Measurements from ENCODE around the gene ZNF366. TPM values are rescaled to one million over a fixed set of nuclear protein-coding genes. Genes with fewer than 3 reads are reported as not detected.

ZNF366 gene
- polyA plus RNA-seq, 1 donor from 2014 or later = not detected

- Mint-ChIP-seq H3K9me3 (no peaks in the 10 kb centered on the region), H3K27ac (no peak overlapping the region), H3K4me1 (peaks cover 8 to 26% (median 10%) of the 10 kb centered on the region in 3 donors), H3K27me3 (peaks cover 6% of the 10 kb centered on the region), H3K4me3 (no peak overlapping the region), H3K36me3 (no peaks in the 10 kb centered on the region)
These were observed 3.5 kb upstream of the ZNF366 start for GRCh38 chr5:72510610-72511181.

- H3K4me3 Mint-ChIP-seq = no peak overlapping the region
- H3K27me3 Mint-ChIP-seq = peaks cover 6% of the 10 kb centered on the region
- H3K36me3 Mint-ChIP-seq = no peaks in the 10 kb centered on the region
- H3K4me1 Mint-ChIP-seq = peaks cover 8 to 28% (median 10%) of the 10 kb centered on the region in 3 donors
- H3K27ac Mint-ChIP-seq = peak overlapping the region in 1 of 3 donors; percentile 53
- H3K9me3 Mint-ChIP-seq = no peaks in the 10 kb centered on the region
These were observed 2.2 kb upstream of the ZNF366 start for GRCh38 chr5:72509401-72509800.

- Mint-ChIP-seq H3K36me3 (no peaks in the 10 kb centered on the region), H3K4me3 (peak overlapping the region in 1 of 4 donors; percentile 65), H3K27me3 (peaks cover 6% of the 10 kb centered on the region), H3K9me3 (no peaks in the 10 kb centered on the region), H3K27ac (peak overlapping the region in 1 of 3 donors; percentile 53), H3K4me1 (peaks cover 8 to 28% (median 10%) of the 10 kb centered on the region in 3 donors)
These were observed 1.3 kb upstream of the ZNF366 start for GRCh38 chr5:72508241-72509170.

- Mint-ChIP-seq H3K36me3 (no peaks in the 10 kb centered on the region), H3K4me3 (peak overlapping the region in 1 of 4 donors; percentile 65), H3K4me1 (peaks cover 8 to 28% (median 10%) of the 10 kb centered on the region in 3 donors), H3K27ac (peak overlapping the region in 1 of 3 donors; percentile 53), H3K9me3 (no peaks in the 10 kb centered on the region), H3K27me3 (peaks cover 6% of the 10 kb centered on the region)
These were observed 663 bp upstream of the ZNF366 start for GRCh38 chr5:72507907-72508238.

GRCh38 chr5:72506158-72506549 lies 1.1 kb downstream of the ZNF366 start:
- H3K27ac Mint-ChIP-seq = no peak overlapping the region
- H3K36me3 Mint-ChIP-seq = no peaks in the 10 kb centered on the region
- peaks cover 8 to 26% (median 10%) of the 10 kb centered on the region in 3 donors for H3K4me1 Mint-ChIP-seq
- no peaks in the 10 kb centered on the region for H3K9me3 Mint-ChIP-seq
- H3K4me3 Mint-ChIP-seq = no peak overlapping the region
- peaks cover 5% of the 10 kb centered on the region for H3K27me3 Mint-ChIP-seq

- no peak overlapping the region for H3K27ac Mint-ChIP-seq
- H3K4me3 Mint-ChIP-seq = peak overlapping the region in 1 of 4 donors; percentile 49
- no peaks in the 10 kb centered on the region for H3K36me3 Mint-ChIP-seq
- H3K4me1 Mint-ChIP-seq = peaks cover 8 to 23% (median 10%) of the 10 kb centered on the region in 3 donors
- no peaks in the 10 kb centered on the region for H3K9me3 Mint-ChIP-seq
- H3K27me3 Mint-ChIP-seq = peaks cover 3% of the 10 kb centered on the region
These were observed 1.6 kb downstream of the ZNF366 start for GRCh38 chr5:72505539-72506157.

- H3K27me3 Mint-ChIP-seq = peaks cover 3% of the 10 kb centered on the region
- H3K4me3 Mint-ChIP-seq = no peak overlapping the region
- H3K4me1 Mint-ChIP-seq = peaks cover 8 to 21% (median 10%) of the 10 kb centered on the region in 3 donors
- no peaks in the 10 kb centered on the region for H3K36me3 Mint-ChIP-seq
- H3K9me3 Mint-ChIP-seq = no peaks in the 10 kb centered on the region
- H3K27ac Mint-ChIP-seq = no peak overlapping the region
These were observed 2.2 kb downstream of the ZNF366 start for GRCh38 chr5:72505016-72505415.

GRCh38 chr5:72503888-72504491 lies 3.2 kb downstream of the ZNF366 start:
- H3K36me3 Mint-ChIP-seq = no peaks in the 10 kb centered on the region
- H3K4me3 Mint-ChIP-seq = no peak overlapping the region
- H3K27me3 Mint-ChIP-seq = peaks cover 9% of the 10 kb centered on the region
- H3K27ac Mint-ChIP-seq = no peak overlapping the region
- peaks cover 8 to 21% (median 10%) of the 10 kb centered on the region in 3 donors for H3K4me1 Mint-ChIP-seq
- no peaks in the 10 kb centered on the region for H3K9me3 Mint-ChIP-seq

GRCh38 chr5:72501488-72501887 lies 5.7 kb downstream of the ZNF366 start:
- H3K36me3 Mint-ChIP-seq = no peaks in the 10 kb centered on the region
- H3K27me3 Mint-ChIP-seq = peaks cover 9% of the 10 kb centered on the region
- H3K4me3 Mint-ChIP-seq = no peak overlapping the region
- H3K4me1 Mint-ChIP-seq = peaks cover 0 to 2% (median 0%) of the 10 kb centered on the region in 3 donors
- no peaks in the 10 kb centered on the region for H3K9me3 Mint-ChIP-seq
- H3K27ac Mint-ChIP-seq = no peak overlapping the region

GRCh38 chr5:72499730-72500129 lies 7.5 kb downstream of the ZNF366 start:
- Mint-ChIP-seq H3K36me3 (no peaks in the 10 kb centered on the region), H3K27me3 (peaks cover 7% of the 10 kb centered on the region), H3K9me3 (no peaks in the 10 kb centered on the region), H3K27ac (no peak overlapping the region), H3K4me3 (no peak overlapping the region), H3K4me1 (no peaks in the 10 kb centered on the region)

- peaks cover 7% of the 10 kb centered on the region for H3K27me3 Mint-ChIP-seq
- H3K9me3 Mint-ChIP-seq = no peaks in the 10 kb centered on the region
- H3K4me1 Mint-ChIP-seq = no peaks in the 10 kb centered on the region
- H3K27ac Mint-ChIP-seq = no peak overlapping the region
- H3K36me3 Mint-ChIP-seq = no peaks in the 10 kb centered on the region
- no peak overlapping the region for H3K4me3 Mint-ChIP-seq
These were observed 8.1 kb downstream of the ZNF366 start for GRCh38 chr5:72499090-72499489.

GRCh38 chr5:72498284-72498683 lies 8.9 kb downstream of the ZNF366 start:
- Mint-ChIP-seq H3K4me1 (no peaks in the 10 kb centered on the region), H3K36me3 (no peaks in the 10 kb centered on the region), H3K27me3 (peaks cover 7% of the 10 kb centered on the region), H3K27ac (no peak overlapping the region), H3K9me3 (no peaks in the 10 kb centered on the region), H3K4me3 (no peak overlapping the region)

- Mint-ChIP-seq H3K27me3 (peaks cover 7% of the 10 kb centered on the region), H3K9me3 (no peaks in the 10 kb centered on the region), H3K4me1 (no peaks in the 10 kb centered on the region), H3K36me3 (no peaks in the 10 kb centered on the region), H3K4me3 (no peak overlapping the region), H3K27ac (no peak overlapping the region)
These were observed 9.4 kb downstream of the ZNF366 start for GRCh38 chr5:72497823-72498222.

- H3K27ac Mint-ChIP-seq = no peak overlapping the region
- H3K4me3 Mint-ChIP-seq = no peak overlapping the region
- H3K9me3 Mint-ChIP-seq = no peaks in the 10 kb centered on the region
- H3K36me3 Mint-ChIP-seq = peaks cover 2% of the 10 kb centered on the region
- H3K27me3 Mint-ChIP-seq = peaks cover 7% of the 10 kb centered on the region
- H3K4me1 Mint-ChIP-seq = no peaks in the 10 kb centered on the region
These were observed 11.8 kb downstream of the ZNF366 start for GRCh38 chr5:72495410-72495809.

GRCh38 chr5:72494623-72495124 lies 12.5 kb downstream of the ZNF366 start:
- Mint-ChIP-seq H3K27me3 (peaks cover 5% of the 10 kb centered on the region), H3K36me3 (peaks cover 2% of the 10 kb centered on the region), H3K27ac (no peak overlapping the region), H3K9me3 (no peaks in the 10 kb centered on the region), H3K4me3 (no peak overlapping the region), H3K4me1 (no peaks in the 10 kb centered on the region)
